Coronary artery (tissue), 2 donors: ENCODE measurements around the gene MRPL37.

ENCODE experiments used
- DNase-seq: peaks from one replicate; pipeline ENCODE4 v3.0.0-alpha.2; 2017; ENCODE audit warnings: low spot score
- H3K27ac ChIP-seq, 2 donors: fragments of 200-600 bp; sonication (generic); one replicate each; pipeline ENCODE4 v1.5.1; 2016 to 2019
- H3K4me3 ChIP-seq: fragments of 200-600 bp; sonication (generic); 2 replicates; pipeline ENCODE4 v1.5.1; 2016; ENCODE audit warnings: mild to moderate bottlenecking, moderate library complexity
- CTCF ChIP-seq: fragments of 200-600 bp; sonication (generic); IDR thresholded peaks from one replicate; pipeline ENCODE4 v1.5.1; 2019; ENCODE audit warnings: antibody characterized with exemption

Gene MRPL37

GRCh38 chr1:54180701-54181360 is 19.1 kb upstream of the MRPL37 start:
- DNase-seq = no peak
- no peak overlapping the region for H3K27ac ChIP-seq
- no peak for TF ChIP-seq CTCF
- no peak overlapping the region for H3K4me3 ChIP-seq

GRCh38 chr1:54186056-54186455 is 13.9 kb upstream of the MRPL37 start:
- no peak for DNase-seq
- Histone ChIP-seq H3K4me3 (no peak overlapping the region), H3K27ac (no peak overlapping the region)
- no peak for TF ChIP-seq CTCF

- no peak for DNase-seq
- TF ChIP-seq CTCF = no peak
Observed at GRCh38 chr1:54188291-54188690, 11.7 kb upstream of the MRPL37 start.

GRCh38 chr1:54190526-54190925 is 9.4 kb upstream of the MRPL37 start:
- DNase-seq = no peak
- TF ChIP-seq CTCF = no peak
- Histone ChIP-seq H3K4me3 (no peak overlapping the region), H3K27ac (no peak overlapping the region)

More at GRCh38 chr1:54188291-54188690, 11.7 kb upstream of the MRPL37 start:
- Histone ChIP-seq H3K4me3 (no peak overlapping the region), H3K27ac (no peak overlapping the region)

- Histone ChIP-seq H3K27ac (no peak overlapping the region), H3K4me3 (no peak overlapping the region)
- no peak for TF ChIP-seq CTCF
- DNase-seq = no peak
Observed at GRCh38 chr1:54191525-54191924, 8.4 kb upstream of the MRPL37 start.

- Histone ChIP-seq H3K4me3 (no peak overlapping the region), H3K27ac (no peak overlapping the region)
- TF ChIP-seq CTCF = no peak
- no peak for DNase-seq
Observed at GRCh38 chr1:54193453-54193852, 6.5 kb upstream of the MRPL37 start.

- H3K27ac ChIP-seq = peak overlapping the region; percentile 71 to 74
- TF ChIP-seq CTCF = no peak
- DNase-seq = no peak
- peak overlapping the region; percentile 85 for H3K4me3 ChIP-seq
Observed at GRCh38 chr1:54199151-54199764, 709 bp upstream of the MRPL37 start.
